GM21360 (cell line): ENCODE data around the gene ATXN7L1.

Source experiments
- ATAC-seq: cut with Tn5 transposase; IDR thresholded peaks from one replicate; pipeline ENCODE4 v1.9.1; 2021; ENCODE audit warnings: mild to moderate bottlenecking, moderate library complexity; ENCODE audit not compliant: unreplicated experiment

The ATXN7L1 gene

DNA sequence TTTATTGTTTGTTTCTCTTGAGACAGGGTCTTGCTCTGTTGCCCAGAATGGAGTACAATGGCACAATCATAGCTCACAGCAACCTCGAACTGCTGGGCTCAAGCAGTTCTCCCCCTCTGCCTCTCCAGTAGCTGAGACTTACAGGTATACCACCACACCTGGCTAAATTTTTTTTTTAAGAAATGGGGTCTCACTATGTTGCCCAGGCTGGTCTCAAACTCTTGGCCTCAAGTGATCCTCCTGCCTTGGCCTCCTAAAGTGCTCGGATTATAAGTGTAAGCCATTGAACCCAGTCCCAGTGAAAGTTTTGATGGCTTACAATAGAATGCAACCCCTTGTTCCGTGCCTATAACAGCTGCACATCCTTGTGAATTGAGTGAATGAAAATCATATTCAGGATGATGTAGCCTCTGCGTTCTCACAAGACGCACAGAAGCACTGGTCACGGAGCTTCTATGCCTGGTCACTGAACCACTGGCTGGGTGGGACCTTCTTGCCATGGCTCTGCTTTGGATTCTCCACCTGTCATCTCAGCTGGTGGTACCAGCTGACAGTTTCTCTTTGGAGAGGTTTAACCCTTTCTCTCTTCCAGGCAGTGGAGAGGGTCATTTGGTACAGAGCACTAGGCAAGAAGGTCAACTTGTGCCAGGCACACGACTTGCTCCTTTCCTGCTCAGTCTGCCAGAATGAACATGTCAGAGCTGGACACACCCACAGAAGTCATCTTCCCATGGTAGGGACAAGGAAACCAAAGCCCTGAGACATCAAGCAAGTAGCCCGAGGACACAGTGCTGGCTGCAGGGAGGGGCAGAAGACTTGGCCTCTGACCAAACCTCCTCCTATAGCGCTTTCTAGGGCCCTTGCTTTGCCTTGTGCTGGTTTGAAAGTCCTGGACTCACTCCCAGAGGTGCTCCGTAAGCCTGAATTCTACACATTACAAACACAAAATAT is 89.6 kb downstream of the ATXN7L1 start:
- no peak for ATAC-seq

- ATAC-seq = no peak
Measured at GRCh38 chr7:105782391-105783042, 93.9 kb downstream of the ATXN7L1 start.

DNA sequence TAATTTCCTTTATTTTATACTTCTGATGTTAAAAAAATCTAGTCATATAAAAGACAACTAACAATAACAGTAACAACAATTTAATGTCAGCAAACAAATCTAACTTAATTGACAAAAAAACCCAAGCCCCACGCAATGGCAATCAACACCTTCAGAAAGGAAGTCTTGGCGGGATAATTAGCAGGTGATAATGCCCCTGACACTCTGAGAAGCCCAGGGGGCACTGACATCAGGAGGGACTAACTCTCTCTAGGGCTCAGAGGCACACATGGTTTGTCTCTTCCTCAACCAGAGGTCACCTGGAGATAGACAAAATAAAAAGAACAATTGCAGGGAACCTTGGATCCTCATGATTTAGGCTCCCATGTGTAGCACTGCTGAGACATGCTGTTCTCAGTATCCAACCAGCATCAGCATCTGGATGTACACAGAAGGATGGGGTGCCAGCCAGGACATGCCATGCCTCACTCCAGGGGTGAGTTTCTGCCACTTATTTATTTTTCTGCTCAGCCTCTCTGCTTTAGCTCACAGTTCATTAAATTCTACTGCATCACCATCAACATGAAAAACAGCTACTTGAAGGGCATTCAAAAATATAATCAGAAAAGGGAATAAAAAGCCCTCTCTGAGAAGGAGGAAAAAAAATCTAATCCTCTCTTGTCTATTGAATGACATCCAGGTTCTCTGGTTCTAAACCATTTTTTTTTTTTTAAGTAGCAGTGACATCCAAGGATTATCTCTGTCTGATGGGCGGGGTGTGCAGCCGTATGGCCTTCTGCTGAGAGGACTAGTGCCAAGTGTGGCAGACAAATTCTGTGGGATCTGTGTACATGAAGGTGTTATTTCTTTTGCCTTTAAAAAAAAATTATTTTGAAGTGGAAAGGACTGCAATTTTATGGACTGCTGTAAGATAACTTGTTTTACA is 96.3 kb downstream of the ATXN7L1 start:
- no peak for ATAC-seq

DNA sequence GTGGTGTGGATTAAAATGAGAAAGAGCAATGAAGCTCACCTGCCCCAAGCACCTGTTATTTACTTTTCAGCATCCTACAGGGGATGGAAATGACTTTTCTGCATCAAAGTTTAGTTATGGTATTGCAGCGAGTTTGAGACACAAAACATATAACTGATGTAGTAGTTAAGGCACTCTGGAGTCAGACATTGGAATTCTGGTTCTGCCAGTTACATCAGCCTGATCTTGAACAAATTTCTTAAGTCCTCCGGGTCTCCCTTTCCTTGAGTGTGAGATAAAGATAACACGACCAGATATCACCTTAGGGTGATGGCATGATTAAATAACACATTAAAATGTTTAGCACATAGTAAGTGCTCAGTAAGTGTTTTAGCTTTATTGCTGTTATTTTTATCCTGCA is 97.4 kb downstream of the ATXN7L1 start:
- ATAC-seq = no peak

- ATAC-seq = no peak
Measured at GRCh38 chr7:105776986-105777910, 99.2 kb downstream of the ATXN7L1 start.

GRCh38 chr7:105776068-105776790 is 100.2 kb downstream of the ATXN7L1 start:
- ATAC-seq = no peak

DNA sequence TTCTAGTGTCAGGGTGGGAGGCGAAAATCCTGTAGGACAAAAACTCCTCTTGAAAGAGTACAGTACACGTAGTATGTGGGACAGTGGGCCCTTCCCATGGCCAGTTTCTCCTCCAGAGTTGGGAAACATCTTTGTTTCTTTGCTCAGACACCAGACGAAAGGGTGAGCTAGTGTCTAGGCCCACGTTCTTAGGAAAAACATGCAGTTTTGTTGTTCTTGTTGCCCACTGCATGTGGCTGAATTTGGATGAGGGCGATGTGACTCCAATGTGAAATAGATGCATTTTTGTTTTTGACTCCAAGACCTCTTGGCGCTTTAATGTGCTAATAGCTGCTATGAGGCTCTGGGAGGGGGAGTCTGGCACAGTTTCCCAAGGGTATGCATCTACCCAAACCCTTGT is 100.8 kb downstream of the ATXN7L1 start:
- no peak for ATAC-seq

GRCh38 chr7:105773030-105773460 is 103.4 kb downstream of the ATXN7L1 start:
- no peak for ATAC-seq

GRCh38 chr7:105769901-105770628 is 106.3 kb downstream of the ATXN7L1 start:
- no peak for ATAC-seq

DNA sequence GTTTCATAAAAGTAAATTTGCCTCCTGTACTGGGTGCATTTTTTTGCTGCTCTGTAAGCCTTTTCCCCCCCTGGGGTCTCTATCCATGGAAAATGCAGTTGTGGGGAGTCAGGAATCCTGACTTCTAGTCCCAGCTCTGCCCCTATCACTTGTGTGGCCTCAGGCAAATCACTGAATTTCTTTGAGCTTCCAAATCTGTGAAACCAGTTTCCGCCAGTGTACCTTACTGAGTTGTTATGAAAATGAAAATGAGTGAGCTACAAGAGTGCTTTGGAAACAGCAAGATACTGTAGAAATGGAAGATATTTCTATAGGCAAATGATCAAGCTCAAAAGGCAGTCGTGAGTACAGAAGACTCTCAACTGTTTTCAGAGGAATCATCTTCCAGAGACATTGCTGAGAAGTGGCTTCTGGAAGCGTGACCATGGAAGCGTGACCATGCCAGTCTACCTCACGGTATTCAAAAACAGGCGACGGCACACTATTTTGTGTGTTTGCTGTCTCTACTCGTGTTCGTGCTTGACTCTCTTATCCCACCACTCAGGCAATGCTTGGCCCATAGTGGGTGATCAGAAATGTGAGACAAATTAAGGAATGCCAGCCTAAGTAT is 107.4 kb downstream of the ATXN7L1 start:
- no peak for ATAC-seq

GRCh38 chr7:105768117-105768516 is 108.3 kb downstream of the ATXN7L1 start:
- ATAC-seq = no peak

GRCh38 chr7:105766421-105767073 is 109.9 kb downstream of the ATXN7L1 start:
- no peak for ATAC-seq

DNA sequence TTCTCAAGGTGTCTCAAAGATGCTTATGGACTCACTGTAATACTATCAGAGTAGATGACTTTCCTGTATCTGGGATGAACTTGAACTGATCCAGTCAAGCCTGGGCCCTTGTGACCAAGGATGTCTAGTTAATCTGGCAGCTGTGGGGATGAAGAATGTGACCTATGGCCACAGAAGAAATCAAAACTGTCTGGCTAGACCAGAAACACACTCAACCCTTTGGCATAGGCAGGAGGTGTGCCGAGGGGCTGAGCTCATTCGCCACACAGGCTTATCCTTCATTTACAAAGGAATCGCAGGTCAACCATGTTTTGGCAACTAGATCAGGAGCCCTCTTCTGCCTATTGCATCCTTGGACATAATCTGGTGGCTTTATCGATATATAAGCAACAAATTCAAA is 110.6 kb downstream of the ATXN7L1 start:
- no peak for ATAC-seq

DNA sequence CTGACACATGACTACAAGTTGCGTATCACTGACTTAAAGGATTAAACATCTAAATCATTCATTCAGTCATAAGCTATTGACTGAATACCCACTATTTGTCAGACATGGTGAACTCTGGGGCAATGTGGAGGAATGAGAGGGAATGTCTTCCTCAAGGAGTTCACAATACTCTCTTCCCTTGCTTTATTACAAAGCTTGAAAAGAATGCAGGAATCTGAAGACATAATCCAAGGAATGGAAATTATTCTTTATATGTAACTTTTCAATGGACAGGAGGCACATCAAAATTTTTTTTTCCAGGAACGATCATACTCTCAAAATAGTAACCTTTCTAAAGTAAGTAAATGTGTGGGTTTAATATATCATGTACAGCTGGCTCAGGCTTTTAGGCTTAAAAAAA is 111.9 kb downstream of the ATXN7L1 start:
- no peak for ATAC-seq

DNA sequence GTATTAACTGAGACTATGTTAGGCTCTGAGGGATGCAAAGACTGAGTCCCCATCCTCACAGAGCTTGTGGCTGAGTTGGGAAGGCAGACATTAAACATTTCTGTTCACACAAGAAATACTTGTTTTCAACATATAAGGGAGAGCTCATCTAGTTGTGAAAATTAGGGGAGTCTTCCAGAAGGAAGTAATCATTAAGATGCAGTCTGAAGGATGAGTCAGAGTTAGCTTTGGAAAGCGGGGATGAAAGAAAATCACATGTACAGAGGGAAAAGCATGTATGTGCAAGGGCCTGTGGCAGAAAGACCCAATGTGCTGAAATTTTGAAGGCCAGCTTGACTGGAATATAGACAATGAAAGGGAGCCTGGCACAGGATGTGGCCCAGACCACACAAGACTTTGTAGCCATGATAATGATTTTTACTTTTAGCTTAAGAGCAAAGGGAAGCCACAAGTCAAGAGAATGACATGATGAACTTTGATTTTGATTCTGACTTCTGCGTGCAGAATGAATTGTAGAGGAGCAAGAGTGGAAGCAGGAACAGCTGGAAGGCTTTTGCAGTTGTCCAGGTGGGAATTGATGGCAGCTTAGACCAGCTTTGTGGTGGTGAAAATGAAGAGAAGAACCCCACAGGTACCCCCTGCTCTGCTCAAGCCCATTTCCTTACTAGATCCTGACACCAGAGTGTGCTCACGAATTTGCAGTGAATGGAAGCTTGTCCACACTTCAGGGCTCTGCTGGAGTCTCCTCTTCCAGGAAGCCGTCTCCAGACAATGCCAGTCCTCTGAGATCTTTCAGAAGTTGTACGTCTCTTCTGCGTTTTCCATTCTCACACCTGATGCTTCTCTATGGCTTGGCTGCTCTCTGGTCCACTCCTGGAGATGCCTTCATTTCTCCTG is 115.6 kb downstream of the ATXN7L1 start:
- ATAC-seq = no peak

DNA sequence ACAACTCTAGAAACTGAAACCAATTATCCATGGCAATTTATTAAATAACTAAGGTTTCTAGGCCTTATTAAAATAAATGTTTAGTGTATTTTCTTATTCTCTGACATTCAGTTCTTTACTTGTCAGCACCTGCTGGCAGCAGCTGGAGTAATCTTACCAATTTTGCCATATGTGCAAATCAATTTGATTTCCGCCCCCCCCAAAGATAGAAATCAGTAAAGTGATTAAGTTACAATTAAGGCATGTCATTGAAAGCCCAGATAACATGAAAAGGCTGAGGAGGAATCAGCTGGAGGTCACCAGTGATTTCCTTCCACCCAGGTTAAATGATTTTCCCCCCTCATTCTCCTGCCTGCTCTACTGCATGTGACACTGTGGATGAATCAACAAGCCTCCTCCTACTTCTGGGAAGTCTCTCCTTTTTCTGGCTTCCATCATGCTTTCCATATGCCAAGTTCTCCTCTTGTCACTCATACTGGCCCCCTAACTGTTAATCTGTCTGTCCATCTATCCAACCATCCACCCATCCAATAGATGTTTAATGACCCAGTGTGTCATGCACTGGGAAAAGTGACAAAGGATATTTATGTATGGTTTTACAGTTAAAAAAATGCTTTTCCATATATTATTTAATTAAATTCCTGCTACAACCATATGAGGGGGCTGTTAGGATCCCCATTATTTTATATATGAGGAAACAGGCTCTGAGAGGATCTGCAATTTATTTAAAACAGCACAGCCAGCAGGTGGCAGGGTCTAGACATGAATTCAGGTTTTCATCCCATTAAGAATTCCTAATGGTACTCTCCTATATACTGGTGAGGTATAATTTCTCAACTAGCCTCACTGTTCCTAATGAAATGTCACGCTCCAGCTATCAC is 116.5 kb downstream of the ATXN7L1 start:
- no peak for ATAC-seq
